GM10248 (cell line): ENCODE measurements around the gene PHOX2A.

Experiments used
- CTCF ChIA-PET: fragments of 300-600 bp; sonication (Branson Sonifier 250); formaldehyde crosslinking; extraction: SDS; loops from one replicate; lab custom pipeline; 2021; ENCODE audit warnings: antibody characterized with exemption; lab: Yijun Ruan, JAX
- POLR2A ChIA-PET: fragments of 350-650 bp; sonication (Branson Sonifier 250); formaldehyde crosslinking; extraction: SDS; loops from one replicate; lab custom pipeline; 2020; ENCODE audit warnings: antibody characterized with exemption; lab: Yijun Ruan, JAX
- DNase-seq: peaks from one replicate; pipeline ENCODE4 v3.0.0; 2012; ENCODE audit errors: extremely low spot score
- CTCF ChIP-seq: IDR thresholded peaks from 2 replicates; pipeline ENCODE4 v1.5.1; 2012; ENCODE audit warnings: mild to moderate bottlenecking, low read depth; ENCODE audit errors: extremely low read depth, missing control alignments, control extremely low read depth

Gene PHOX2A

GRCh38 chr11:72253392-72253791, 9.4 kb upstream of the PHOX2A start:
- CTCF ChIA-PET, result no interaction called here
- POLR2A ChIA-PET, result no interaction called here
- no peak for TF ChIP-seq CTCF
- DNase-seq, result no peak

GRCh38 chr11:72251614-72252013, 7.6 kb upstream of the PHOX2A start:
- POLR2A ChIA-PET, result no interaction called here
- DNase-seq, result peak; percentile 6
- CTCF ChIA-PET, result interaction anchor here (1.0 to 1.1 kb wide), 2 partner anchors 163 to 179 kb away, joined by 3 read pairs; no protein-coding TSS in a partner anchor
- TF ChIP-seq CTCF, result no peak

GRCh38 chr11:72250661-72251464, 6.9 kb upstream of the PHOX2A start:
- no peak for DNase-seq
- CTCF ChIA-PET, result interaction anchor here (1.0 to 1.1 kb wide), 2 partner anchors 164 to 180 kb away, joined by 3 read pairs; no protein-coding TSS in a partner anchor
- POLR2A ChIA-PET, result no interaction called here
- TF ChIP-seq CTCF, result no peak

GRCh38 chr11:72249961-72250360, 6.0 kb upstream of the PHOX2A start:
- ChIA-PET CTCF (interaction anchor here (2.1 kb wide), 1 partner anchor 14 kb away, joined by 8 read pairs; no protein-coding TSS in a partner anchor), POLR2A (no interaction called here)
- no peak for TF ChIP-seq CTCF
- DNase-seq, result no peak

GRCh38 chr11:72247584-72247983, 3.6 kb upstream of the PHOX2A start:
- TF ChIP-seq CTCF, result no peak
- POLR2A ChIA-PET, result no interaction called here
- CTCF ChIA-PET, result no interaction called here
- no peak for DNase-seq

- POLR2A ChIA-PET, result no interaction called here
- TF ChIP-seq CTCF, result no peak
- CTCF ChIA-PET, result interaction anchor here (1.3 to 1.4 kb wide), 3 partner anchors 7 to 186 kb away, joined by 3 to 6 read pairs (median 5); no protein-coding TSS in a partner anchor
- no peak for DNase-seq
These were observed 1.4 kb upstream of the PHOX2A start for GRCh38 chr11:72245263-72245816.
